Large intestine (tissue), 3 donors: ENCODE measurements around the gene CADM2. TPM values are rescaled to one million over a fixed set of nuclear protein-coding genes. Genes with fewer than 3 reads are reported as not detected.

Source experiments
- DNase-seq, 2 donors: peaks; one replicate each; pipeline versions ENCODE4 v3.0.0 to v3.0.0-alpha.2; 2013
- H3K27ac ChIP-seq: one replicate; pipeline ENCODE4 v1.5.1; 2013; ENCODE audit warnings: low read length
- H3K27me3 ChIP-seq: 2 replicates; pipeline ENCODE4 v1.6.1; 2013; ENCODE audit warnings: low read length; ENCODE audit not compliant: control insufficient read depth, insufficient read depth
- H3K36me3 ChIP-seq: 2 replicates; pipeline ENCODE4 v1.6.1; 2013; ENCODE audit warnings: low read length; ENCODE audit not compliant: control insufficient read depth, insufficient read depth
- H3K4me1 ChIP-seq: one replicate; pipeline ENCODE4 v1.6.1; 2013; ENCODE audit warnings: low read length; ENCODE audit not compliant: control insufficient read depth, insufficient read depth
- H3K4me3 ChIP-seq: one replicate; pipeline ENCODE4 v1.5.1; 2013; ENCODE audit warnings: low read length
- H3K9me3 ChIP-seq: one replicate; pipeline ENCODE4 v1.6.1; 2013; ENCODE audit warnings: mild to moderate bottlenecking, low read depth, low read length, moderate library complexity; ENCODE audit not compliant: control insufficient read depth
- WGBS: methylation state at CpG from one replicate; pipeline ENCODE4 v1.1.5; 2013; ENCODE audit warnings: low lambda C conversion rate; ENCODE audit not compliant: insufficient coverage; 5-methylcytosine and 5-hydroxymethylcytosine counted together
- polyA plus RNA-seq: library from polyadenylated mRNA; unstranded; fragments of 120-200 nt; gene quantifications from one replicate; pipeline ENCODE4 v1.2.1, GENCODE V29; 2013

Gene CADM2
- polyA plus RNA-seq, 1 donor, result 2.4 TPM

- H3K4me3 ChIP-seq, result no peak overlapping the region
- no peak for DNase-seq
- WGBS, result 40% methylated on average over 1 of the region's 2 CpGs
Measured at GRCh38 chr3:84980456-84980855, 21.7 kb downstream of the CADM2 start.

DNA sequence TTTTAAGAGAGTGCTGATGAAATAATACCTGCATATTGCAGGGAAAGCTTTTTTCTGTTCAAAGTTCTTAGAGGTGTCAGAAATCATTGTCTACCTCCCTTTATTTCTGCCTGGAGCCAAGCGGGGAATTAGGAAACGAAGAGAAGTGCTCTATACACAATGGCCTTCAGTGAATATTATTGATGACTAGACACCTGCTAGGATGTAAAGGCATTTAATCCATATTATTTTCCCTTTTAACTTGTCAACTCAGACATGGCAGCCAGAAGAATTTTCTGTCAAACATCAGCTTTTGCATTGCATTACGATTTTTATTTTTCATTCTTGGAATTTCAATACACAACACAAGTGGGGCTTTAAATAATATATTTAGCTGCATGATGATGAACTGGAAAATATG lies 24.7 kb downstream of the CADM2 start:
- Histone ChIP-seq H3K4me3 (no peak overlapping the region), H3K4me1 (no peaks in the 10 kb centered on the region), H3K9me3 (no peaks in the 10 kb centered on the region), H3K27me3 (no peaks in the 10 kb centered on the region), H3K27ac (no peak overlapping the region), H3K36me3 (no peaks in the 10 kb centered on the region)
- WGBS, result 71% methylated on average over 1 of the region's 3 CpGs
- DNase-seq, result no peak

More at GRCh38 chr3:84980456-84980855, 21.7 kb downstream of the CADM2 start:
- Histone ChIP-seq H3K36me3 (no peaks in the 10 kb centered on the region), H3K27ac (no peak overlapping the region), H3K4me1 (no peaks in the 10 kb centered on the region), H3K27me3 (no peaks in the 10 kb centered on the region), H3K9me3 (no peaks in the 10 kb centered on the region)

GRCh38 chr3:84984429-84984828 lies 25.6 kb downstream of the CADM2 start:
- Histone ChIP-seq H3K9me3 (no peaks in the 10 kb centered on the region), H3K36me3 (no peaks in the 10 kb centered on the region), H3K27ac (no peak overlapping the region), H3K4me3 (no peak overlapping the region), H3K4me1 (no peaks in the 10 kb centered on the region), H3K27me3 (no peaks in the 10 kb centered on the region)
- DNase-seq, result no peak

DNA sequence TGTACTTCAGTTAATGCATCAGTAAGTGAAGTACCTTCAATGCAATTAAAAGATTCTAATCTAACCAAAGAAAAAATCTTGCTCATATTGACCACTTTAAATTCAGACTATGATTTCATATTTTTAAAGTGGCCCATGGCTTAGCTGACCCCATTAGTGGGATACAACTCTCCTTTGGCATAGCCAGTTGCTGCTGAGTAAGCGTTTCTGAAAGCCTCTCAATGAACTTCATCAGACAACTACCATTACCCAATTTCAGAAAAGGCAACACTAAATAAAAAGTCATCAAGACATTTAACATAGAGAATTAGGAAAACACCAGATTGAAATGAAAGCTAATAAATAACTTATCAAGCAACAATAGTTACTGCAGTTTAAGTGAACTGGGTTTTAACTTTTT lies 27.0 kb downstream of the CADM2 start:
- Histone ChIP-seq H3K27ac (no peak overlapping the region), H3K36me3 (no peaks in the 10 kb centered on the region), H3K27me3 (no peaks in the 10 kb centered on the region), H3K9me3 (no peaks in the 10 kb centered on the region), H3K4me1 (no peaks in the 10 kb centered on the region), H3K4me3 (no peak overlapping the region)
- no CpG with 5 or more reads among the region's 1 CpG for WGBS
- DNase-seq, result no peak

DNA sequence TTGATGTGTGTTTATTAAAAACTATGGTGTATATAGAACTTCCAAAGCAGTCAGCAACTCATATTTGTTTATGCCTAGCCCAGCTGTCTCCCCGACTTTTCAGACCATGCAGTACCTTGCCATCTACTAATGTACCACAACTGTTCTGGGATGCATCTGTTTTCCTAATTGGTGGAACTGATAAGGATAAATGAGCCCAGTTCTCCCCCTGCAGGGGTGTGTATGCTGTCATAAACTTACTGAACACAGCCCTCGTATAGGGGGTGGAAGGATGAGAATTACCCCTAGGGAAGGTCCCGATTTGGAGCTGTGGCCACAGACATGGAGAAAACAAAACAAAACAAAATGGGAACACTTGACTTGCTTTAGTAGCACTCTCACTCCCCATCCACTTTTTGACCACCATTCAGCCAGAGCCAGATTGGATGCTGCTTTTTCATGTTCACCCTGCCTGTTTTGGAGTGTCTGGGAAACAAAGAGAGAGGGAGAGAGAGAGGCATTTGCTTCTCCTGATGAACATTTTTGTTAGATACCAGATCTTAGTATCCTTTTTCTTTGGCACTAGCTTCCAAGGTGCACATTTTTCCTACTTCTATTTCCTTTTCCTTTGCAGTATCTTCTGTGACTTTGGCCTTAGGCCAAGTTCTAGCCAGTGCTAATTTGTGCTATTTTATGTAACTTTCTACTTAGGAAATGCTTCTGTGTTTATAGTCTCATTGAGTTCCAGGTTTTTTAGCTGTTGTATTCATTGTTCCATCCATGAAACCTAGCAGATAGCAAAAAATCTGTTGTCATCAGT lies 29.1 kb downstream of the CADM2 start:
- Histone ChIP-seq H3K36me3 (no peaks in the 10 kb centered on the region), H3K27ac (no peak overlapping the region), H3K27me3 (no peaks in the 10 kb centered on the region), H3K4me3 (no peak overlapping the region), H3K9me3 (no peaks in the 10 kb centered on the region), H3K4me1 (no peaks in the 10 kb centered on the region)
- no peak for DNase-seq
- no CpG with 5 or more reads among the region's 3 CpGs for WGBS

DNA sequence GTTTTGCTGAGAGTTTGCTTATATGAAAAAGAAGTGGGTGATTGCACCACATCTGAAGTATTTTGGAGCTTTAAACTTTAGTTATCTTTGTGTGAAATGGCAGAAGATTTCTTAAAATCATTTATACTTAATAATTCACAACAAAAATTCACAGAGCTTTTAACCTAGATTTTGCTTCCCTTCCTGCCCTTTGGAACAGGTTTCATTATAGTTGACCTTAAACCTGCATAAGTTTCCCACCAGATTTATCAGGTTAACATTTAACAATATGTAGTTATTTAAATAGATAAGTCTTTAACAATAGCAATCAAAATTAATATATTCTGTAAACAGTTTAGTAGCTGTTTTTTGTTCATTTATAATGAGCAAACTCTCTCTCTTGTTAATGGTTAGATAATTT lies 30.3 kb downstream of the CADM2 start:
- H3K4me1 ChIP-seq, result no peaks in the 10 kb centered on the region
- H3K4me3 ChIP-seq, result no peak overlapping the region
- DNase-seq, result no peak
- no peak overlapping the region for H3K27ac ChIP-seq
- no peaks in the 10 kb centered on the region for H3K9me3 ChIP-seq
- no peaks in the 10 kb centered on the region for H3K36me3 ChIP-seq
- no peaks in the 10 kb centered on the region for H3K27me3 ChIP-seq

DNA sequence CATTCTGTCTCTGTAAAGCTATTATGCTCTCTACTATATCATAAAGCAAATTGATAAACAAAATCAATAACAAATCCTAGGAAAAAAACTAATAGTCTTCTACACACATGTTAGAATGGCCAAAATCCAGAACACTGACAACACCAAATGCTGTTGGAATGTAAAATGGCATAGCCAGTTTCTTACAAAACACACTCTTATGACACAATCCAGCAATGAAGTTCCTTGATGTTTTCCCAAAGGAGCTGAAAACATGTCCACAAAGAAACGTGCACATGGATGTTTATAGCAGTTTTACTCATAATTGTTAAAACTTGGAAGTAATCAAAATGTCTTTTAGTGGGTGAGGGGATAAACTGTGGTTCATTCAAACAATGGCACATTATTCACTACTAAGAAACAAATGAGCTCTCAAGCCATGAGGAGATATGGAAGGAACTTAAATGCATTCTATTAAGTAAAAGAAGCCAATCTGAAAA lies 32.7 kb downstream of the CADM2 start:
- no peak for DNase-seq
- no peaks in the 10 kb centered on the region for H3K36me3 ChIP-seq
- H3K27ac ChIP-seq, result no peak overlapping the region
- H3K9me3 ChIP-seq, result no peaks in the 10 kb centered on the region
- H3K4me1 ChIP-seq, result no peaks in the 10 kb centered on the region
- no peaks in the 10 kb centered on the region for H3K27me3 ChIP-seq
- H3K4me3 ChIP-seq, result no peak overlapping the region
- WGBS, result 50% methylated on average over 1 of the region's 1 CpG

- Histone ChIP-seq H3K27ac (no peak overlapping the region), H3K4me3 (no peak overlapping the region), H3K27me3 (no peaks in the 10 kb centered on the region), H3K4me1 (no peaks in the 10 kb centered on the region), H3K9me3 (no peaks in the 10 kb centered on the region), H3K36me3 (no peaks in the 10 kb centered on the region)
- DNase-seq, result no peak
- 80% methylated on average over 1 of the region's 4 CpGs for WGBS
Measured at GRCh38 chr3:84993956-84994355, 35.2 kb downstream of the CADM2 start.

- Histone ChIP-seq H3K4me1 (no peaks in the 10 kb centered on the region), H3K27me3 (no peaks in the 10 kb centered on the region), H3K4me3 (no peak overlapping the region), H3K9me3 (no peaks in the 10 kb centered on the region), H3K36me3 (no peaks in the 10 kb centered on the region), H3K27ac (no peak overlapping the region)
- DNase-seq, result no peak
- WGBS, result 67% methylated on average over 2 of the region's 3 CpGs
Measured at GRCh38 chr3:84998545-84998944, 39.8 kb downstream of the CADM2 start.

DNA sequence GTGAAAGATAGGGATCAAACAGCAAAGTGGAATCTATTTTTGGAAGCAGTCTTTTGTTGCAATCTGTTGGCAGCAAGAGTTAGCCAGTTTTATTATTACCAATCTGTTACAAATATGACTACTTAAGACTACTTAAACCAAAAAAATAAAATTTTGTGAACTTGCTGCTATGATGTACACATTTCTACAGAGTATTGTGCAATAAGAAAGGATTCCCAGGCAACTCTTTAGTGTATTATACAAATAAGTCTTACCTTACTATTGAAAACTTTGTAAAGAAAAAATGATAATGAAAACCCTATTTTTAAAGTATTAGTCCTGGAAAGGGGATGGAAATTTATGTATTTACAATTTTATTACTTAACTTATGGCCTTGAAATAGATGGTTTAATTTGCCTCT lies 44.7 kb downstream of the CADM2 start:
- no peak for DNase-seq

GRCh38 chr3:85004147-85004546 lies 45.4 kb downstream of the CADM2 start:
- H3K36me3 ChIP-seq, result no peaks in the 10 kb centered on the region
- no peak overlapping the region for H3K27ac ChIP-seq
- no peak overlapping the region for H3K4me3 ChIP-seq
- H3K4me1 ChIP-seq, result no peaks in the 10 kb centered on the region
- no peaks in the 10 kb centered on the region for H3K9me3 ChIP-seq
- 68% methylated on average over 3 of the region's 3 CpGs for WGBS
- DNase-seq, result no peak
- no peaks in the 10 kb centered on the region for H3K27me3 ChIP-seq

More for the DNA sequence above, 44.7 kb downstream of the CADM2 start:
- Histone ChIP-seq H3K4me1 (no peaks in the 10 kb centered on the region), H3K36me3 (no peaks in the 10 kb centered on the region), H3K27me3 (no peaks in the 10 kb centered on the region), H3K27ac (no peak overlapping the region), H3K4me3 (no peak overlapping the region), H3K9me3 (no peaks in the 10 kb centered on the region)
